ENCODE measurements around the gene CSPG5. TPM values are rescaled to one million over a fixed set of nuclear protein-coding genes. Genes with fewer than 3 reads are reported as not detected.

The CSPG5 gene
- total and polyA plus RNA-seq, 9 donors = 0.11 to 0.45 (median 0.30) TPM; not detected in 2

DNA sequence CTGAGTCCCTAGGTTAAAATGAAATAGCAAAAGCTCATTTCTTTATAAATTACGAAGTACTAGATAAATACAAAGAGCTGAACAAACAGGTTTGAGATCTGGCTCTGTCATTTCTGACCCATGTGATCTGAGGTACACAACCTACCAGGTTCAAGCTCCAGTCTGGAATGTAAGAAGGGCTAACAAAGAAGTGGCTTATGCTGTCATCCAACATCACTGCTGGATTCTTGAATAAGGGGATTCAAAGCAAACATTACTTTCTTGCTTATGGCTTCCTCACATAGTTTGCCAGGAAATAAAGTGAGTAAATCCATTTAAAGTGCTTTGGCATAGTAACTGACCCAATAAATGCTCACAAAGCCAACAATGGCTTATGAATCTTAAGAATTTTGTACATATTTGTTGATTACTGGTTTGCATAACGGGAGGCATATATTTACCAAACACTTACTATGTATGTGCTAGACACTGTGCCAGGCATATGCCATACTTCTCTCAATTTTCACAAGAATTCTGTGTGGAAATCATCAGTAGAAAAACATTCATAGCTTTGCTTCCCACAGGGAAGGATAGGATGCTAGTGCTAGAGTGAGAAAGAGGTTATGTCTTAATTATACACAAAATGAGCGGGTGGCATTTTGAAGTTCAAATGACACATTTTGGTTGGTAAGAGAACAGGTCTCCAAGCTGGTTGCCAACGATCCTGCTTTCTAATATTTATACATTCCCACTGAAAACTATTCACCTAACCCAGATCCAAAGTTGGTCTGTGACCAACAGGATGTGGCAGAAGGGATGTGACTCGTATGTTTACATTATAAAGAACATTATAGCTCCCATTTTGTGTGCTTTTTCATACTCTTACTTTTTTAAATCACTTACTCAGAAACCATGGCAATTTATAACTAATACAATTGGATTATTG, 38.7 kb upstream of the CSPG5 start:
- no peak overlapping the region for H3K4me3 ChIP-seq
- no peak for TF ChIP-seq EP300 (IDR thresholded peaks at IDR 0.05)
- TF ChIP-seq, protein P1, sequence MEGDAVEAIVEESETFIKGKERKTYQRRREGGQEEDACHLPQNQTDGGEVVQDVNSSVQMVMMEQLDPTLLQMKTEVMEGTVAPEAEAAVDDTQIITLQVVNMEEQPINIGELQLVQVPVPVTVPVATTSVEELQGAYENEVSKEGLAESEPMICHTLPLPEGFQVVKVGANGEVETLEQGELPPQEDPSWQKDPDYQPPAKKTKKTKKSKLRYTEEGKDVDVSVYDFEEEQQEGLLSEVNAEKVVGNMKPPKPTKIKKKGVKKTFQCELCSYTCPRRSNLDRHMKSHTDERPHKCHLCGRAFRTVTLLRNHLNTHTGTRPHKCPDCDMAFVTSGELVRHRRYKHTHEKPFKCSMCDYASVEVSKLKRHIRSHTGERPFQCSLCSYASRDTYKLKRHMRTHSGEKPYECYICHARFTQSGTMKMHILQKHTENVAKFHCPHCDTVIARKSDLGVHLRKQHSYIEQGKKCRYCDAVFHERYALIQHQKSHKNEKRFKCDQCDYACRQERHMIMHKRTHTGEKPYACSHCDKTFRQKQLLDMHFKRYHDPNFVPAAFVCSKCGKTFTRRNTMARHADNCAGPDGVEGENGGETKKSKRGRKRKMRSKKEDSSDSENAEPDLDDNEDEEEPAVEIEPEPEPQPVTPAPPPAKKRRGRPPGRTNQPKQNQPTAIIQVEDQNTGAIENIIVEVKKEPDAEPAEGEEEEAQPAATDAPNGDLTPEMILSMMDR (IDR thresholded peaks at IDR 0.05) = no peak
- no peak for TF ChIP-seq POLR2A (IDR thresholded peaks at IDR 0.05)
- H3K9me3 ChIP-seq = no peaks in the 10 kb centered on the region
- intact Hi-C loops (cut with DNase I) = no loop called here
- WGBS, 3 donors = 70 to 85% (median 73%) methylated on average over 5 of the region's 5 CpGs
- no peak for DNase-seq
- no peaks in the 10 kb centered on the region for H3K36me3 ChIP-seq
- H3K27me3 ChIP-seq = no peaks in the 10 kb centered on the region
- H3K4me1 ChIP-seq (ENCODE audit: insufficient read depth) = peaks cover under 1% of the 10 kb centered on the region
- no peak overlapping the region for H3K27ac ChIP-seq

- H3K27me3 ChIP-seq = no peaks in the 10 kb centered on the region
- no peak overlapping the region for H3K27ac ChIP-seq
- no peaks in the 10 kb centered on the region for H3K36me3 ChIP-seq
- H3K9me3 ChIP-seq = no peaks in the 10 kb centered on the region
- peaks cover 2% of the 10 kb centered on the region for H3K4me1 ChIP-seq (ENCODE audit: insufficient read depth)
- H3K4me3 ChIP-seq = no peak overlapping the region
- WGBS, 3 donors = 68 to 77% (median 76%) methylated on average over 2 of the region's 2 CpGs
- TF ChIP-seq EP300 (IDR thresholded peaks at IDR 0.05) = no peak
- no peak for TF ChIP-seq POLR2A (IDR thresholded peaks at IDR 0.05)
- DNase-seq = no peak
- intact Hi-C loops (cut with DNase I) = no loop called here
Observed at GRCh38 chr3:47614788-47615187, 36.1 kb upstream of the CSPG5 start.

- WGBS, 3 donors = 88 to 94% (median 91%) methylated on average over 4 of the region's 4 CpGs
- H3K4me3 ChIP-seq = no peak overlapping the region
- H3K9me3 ChIP-seq = no peaks in the 10 kb centered on the region
- H3K27me3 ChIP-seq = no peaks in the 10 kb centered on the region
- no peak overlapping the region for H3K27ac ChIP-seq
- peaks cover 2% of the 10 kb centered on the region for H3K4me1 ChIP-seq (ENCODE audit: insufficient read depth)
- TF ChIP-seq, protein P1 (IDR thresholded peaks at IDR 0.05) = no peak
- TF ChIP-seq EP300 (IDR thresholded peaks at IDR 0.05) (no peak), POLR2A (IDR thresholded peaks at IDR 0.05) (no peak)
- intact Hi-C loops (cut with DNase I) = no loop called here
- H3K36me3 ChIP-seq = no peaks in the 10 kb centered on the region
- no peak for DNase-seq
Observed at GRCh38 chr3:47613722-47614121, 35.1 kb upstream of the CSPG5 start.

DNA sequence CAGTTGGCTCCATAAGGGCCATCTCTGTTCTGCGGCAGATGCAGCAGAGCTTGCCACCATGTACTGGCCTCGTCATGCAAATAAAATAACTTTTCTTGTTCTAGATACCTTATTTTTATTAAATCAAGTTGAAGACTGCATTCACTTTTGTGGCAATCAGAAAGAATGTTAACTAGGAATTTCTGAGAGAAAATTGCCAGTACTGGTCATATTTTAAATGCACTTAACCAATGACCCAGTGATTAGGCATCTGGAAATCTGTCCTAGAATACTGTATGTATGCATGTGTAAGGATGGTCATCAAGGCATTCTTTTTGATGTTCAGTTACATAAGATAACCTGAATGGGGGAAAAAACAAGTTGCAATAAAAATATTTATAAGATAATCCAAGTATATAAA, 34.2 kb upstream of the CSPG5 start:
- no peak overlapping the region for H3K4me3 ChIP-seq
- DNase-seq = no peak
- H3K4me1 ChIP-seq (ENCODE audit: insufficient read depth) = peaks cover 2% of the 10 kb centered on the region
- H3K9me3 ChIP-seq = no peaks in the 10 kb centered on the region
- WGBS, 3 donors = 71 to 96% (median 96%) methylated on average over 2 of the region's 2 CpGs
- H3K27me3 ChIP-seq = no peaks in the 10 kb centered on the region
- H3K27ac ChIP-seq = no peak overlapping the region
- TF ChIP-seq, protein P1 (IDR thresholded peaks at IDR 0.05) = no peak
- no peak for TF ChIP-seq EP300 (IDR thresholded peaks at IDR 0.05)
- no peak for TF ChIP-seq POLR2A (IDR thresholded peaks at IDR 0.05)
- intact Hi-C loops (cut with DNase I) = no loop called here
- no peaks in the 10 kb centered on the region for H3K36me3 ChIP-seq

DNA sequence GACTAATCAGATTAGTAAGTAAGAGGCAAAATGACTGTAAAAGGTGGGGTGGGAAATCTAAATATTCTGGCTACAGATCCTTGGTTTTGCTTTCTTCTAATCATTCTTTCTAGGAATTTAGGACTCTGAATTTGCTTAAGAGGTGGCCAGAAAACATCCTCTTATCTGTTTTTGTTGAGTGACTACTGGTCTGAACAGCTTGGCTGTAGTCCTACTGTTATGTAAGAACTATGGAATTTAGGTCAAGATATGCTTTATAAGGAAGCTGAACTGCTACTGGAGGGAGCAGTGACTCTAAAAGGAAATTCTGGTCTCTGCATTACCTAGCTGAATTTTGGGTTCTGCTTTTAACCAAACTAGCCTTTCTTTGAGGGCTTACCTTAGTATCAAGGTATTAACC, 33.5 kb upstream of the CSPG5 start:
- Histone ChIP-seq H3K27ac (no peak overlapping the region), H3K36me3 (no peaks in the 10 kb centered on the region), H3K4me3 (no peak overlapping the region), H3K4me1 (ENCODE audit: insufficient read depth) (peaks cover 2% of the 10 kb centered on the region), H3K27me3 (no peaks in the 10 kb centered on the region), H3K9me3 (no peaks in the 10 kb centered on the region)
- intact Hi-C loops (cut with DNase I) = no loop called here
- DNase-seq = no peak
- no peak for TF ChIP-seq POLR2A (IDR thresholded peaks at IDR 0.05)
- no peak for TF ChIP-seq EP300 (IDR thresholded peaks at IDR 0.05)
- TF ChIP-seq, protein P1 (IDR thresholded peaks at IDR 0.05) = no peak
